GM12801 (cell line): Measurements from ENCODE around the gene GCNT4.

Experiments used
- CTCF ChIP-seq: IDR thresholded peaks from one replicate; pipeline ENCODE4 v1.5.1; 2011; ENCODE audit warnings: control low read depth; ENCODE audit not compliant: insufficient read length; ENCODE audit errors: extremely low read depth

The GCNT4 gene

GRCh38 chr5:75055727-75056144, 3.4 kb upstream of the GCNT4 start:
- no peak for TF ChIP-seq CTCF

- no peak for TF ChIP-seq CTCF
These were observed 2.0 kb upstream of the GCNT4 start for GRCh38 chr5:75054134-75054930.

GRCh38 chr5:75053304-75054133, 1.2 kb upstream of the GCNT4 start:
- TF ChIP-seq CTCF: no peak

- TF ChIP-seq CTCF: no peak
These were observed 621 bp upstream of the GCNT4 start for GRCh38 chr5:75053054-75053303.

- TF ChIP-seq CTCF: no peak
These were observed 1.1 kb downstream of the GCNT4 start for GRCh38 chr5:75051217-75051751.

GRCh38 chr5:75050415-75050814, 1.9 kb downstream of the GCNT4 start:
- no peak for TF ChIP-seq CTCF

GRCh38 chr5:75049456-75050351, 2.7 kb downstream of the GCNT4 start:
- TF ChIP-seq CTCF: no peak
